HFF-Myc (cell line): ENCODE measurements around the gene ZNF256.
A peak's percentile ranks its signal among the peaks of the same experiment; 100 is the strongest.

ENCODE experiments used
- DNase-seq: peaks from one replicate; pipeline ENCODE4 v3.0.0-alpha.2; 2011; ENCODE audit warnings: low read depth; ENCODE audit errors: extremely low read depth
- H3K4me3 ChIP-seq: replicated peaks from 2 replicates; pipeline ENCODE4 v1.5.1; 2011; ENCODE audit warnings: low read depth, mild to moderate bottlenecking, control low read depth, low read length
- TF ChIP-seq, protein P1 (sequence below): IDR thresholded peaks from 2 replicates; pipeline ENCODE4 v1.5.1; 2012; ENCODE audit warnings: mild to moderate bottlenecking, low read depth, low read length, control low read depth; ENCODE audit errors: missing control alignments

The ZNF256 gene

DNA sequence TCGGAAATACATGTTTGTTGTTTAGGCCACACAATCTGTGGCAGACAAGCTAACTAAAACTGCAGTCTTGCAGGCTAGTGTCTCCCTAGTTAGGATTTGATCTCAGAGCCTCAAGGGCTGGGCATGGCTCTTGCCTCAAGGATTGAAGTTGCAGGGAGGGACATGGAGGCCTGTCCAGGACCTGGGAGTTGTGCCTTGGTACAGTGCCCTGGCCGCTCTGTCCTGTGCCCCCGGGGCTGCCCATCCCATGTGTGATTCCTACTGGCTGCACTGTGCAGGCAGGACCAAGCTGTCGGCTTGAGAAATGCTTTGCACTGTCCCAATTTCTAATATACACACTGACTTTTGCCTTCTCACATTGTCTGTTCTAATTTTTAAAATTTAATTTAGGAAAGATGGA lies 7.5 kb upstream of the ZNF256 start:
- H3K4me3 ChIP-seq = no peak overlapping the region
- TF ChIP-seq, protein P1, sequence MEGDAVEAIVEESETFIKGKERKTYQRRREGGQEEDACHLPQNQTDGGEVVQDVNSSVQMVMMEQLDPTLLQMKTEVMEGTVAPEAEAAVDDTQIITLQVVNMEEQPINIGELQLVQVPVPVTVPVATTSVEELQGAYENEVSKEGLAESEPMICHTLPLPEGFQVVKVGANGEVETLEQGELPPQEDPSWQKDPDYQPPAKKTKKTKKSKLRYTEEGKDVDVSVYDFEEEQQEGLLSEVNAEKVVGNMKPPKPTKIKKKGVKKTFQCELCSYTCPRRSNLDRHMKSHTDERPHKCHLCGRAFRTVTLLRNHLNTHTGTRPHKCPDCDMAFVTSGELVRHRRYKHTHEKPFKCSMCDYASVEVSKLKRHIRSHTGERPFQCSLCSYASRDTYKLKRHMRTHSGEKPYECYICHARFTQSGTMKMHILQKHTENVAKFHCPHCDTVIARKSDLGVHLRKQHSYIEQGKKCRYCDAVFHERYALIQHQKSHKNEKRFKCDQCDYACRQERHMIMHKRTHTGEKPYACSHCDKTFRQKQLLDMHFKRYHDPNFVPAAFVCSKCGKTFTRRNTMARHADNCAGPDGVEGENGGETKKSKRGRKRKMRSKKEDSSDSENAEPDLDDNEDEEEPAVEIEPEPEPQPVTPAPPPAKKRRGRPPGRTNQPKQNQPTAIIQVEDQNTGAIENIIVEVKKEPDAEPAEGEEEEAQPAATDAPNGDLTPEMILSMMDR = no peak
- no peak for DNase-seq

DNA sequence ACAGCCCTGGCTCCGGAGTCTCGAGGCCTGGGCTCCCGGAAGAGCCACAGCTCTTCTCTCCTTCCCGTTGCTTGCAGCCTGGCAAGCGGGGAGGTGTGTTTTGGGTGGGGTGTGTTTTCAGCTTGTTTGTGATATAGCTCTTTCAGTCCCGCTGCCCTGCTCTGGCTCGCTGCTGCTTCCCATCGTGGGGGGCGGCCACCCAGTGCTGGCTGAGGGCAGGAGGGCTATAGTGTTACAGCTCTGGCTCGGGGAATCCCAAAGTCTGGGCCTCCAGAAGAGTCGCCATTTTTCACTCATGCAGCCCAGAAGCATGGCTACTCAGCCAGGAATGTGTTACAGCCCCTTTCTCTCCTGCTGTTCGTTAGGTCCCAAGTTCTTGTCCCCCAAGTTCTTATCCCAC lies 2.2 kb upstream of the ZNF256 start:
- TF ChIP-seq, protein P1 = no peak
- no peak overlapping the region for H3K4me3 ChIP-seq
- DNase-seq = no peak

DNA sequence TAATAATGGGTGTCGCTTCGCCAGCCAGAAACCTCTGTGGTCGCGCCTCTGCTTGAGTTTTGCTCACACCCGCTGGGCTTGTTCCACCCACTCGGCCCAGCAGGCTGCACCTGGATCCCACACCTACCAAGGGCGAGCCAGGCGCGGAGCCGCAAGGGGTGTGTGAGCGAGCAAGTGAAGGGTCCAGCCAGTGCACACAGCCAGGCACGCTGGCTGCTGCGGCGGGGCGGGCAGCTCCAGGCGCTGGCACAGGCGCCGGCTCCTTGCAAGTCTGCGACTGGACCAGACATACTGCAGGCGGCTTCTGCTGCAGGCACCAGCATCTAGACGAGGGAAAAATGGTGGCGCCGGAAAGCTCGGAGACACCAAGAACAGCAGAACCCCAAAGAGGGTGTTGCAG lies 1.8 kb upstream of the ZNF256 start:
- DNase-seq = no peak
- no peak overlapping the region for H3K4me3 ChIP-seq
- TF ChIP-seq, protein P1 = no peak

DNA sequence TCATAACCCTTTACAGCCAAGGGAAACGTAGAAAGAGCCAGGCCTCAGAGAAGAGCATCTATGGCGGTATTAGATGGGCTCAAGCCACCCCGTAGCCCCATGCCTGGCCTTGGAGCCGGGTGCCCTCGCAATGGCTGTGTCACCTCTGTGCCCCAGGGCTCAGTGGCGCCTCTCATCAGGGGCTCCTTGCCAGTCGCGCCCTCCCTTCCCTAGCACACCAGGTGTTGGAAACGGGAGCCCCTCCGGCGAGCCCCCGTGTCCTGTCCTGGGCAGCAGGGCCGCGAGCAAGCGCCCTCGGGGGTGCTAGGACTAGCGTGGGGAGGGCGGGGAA lies 453 bp downstream of the ZNF256 start:
- DNase-seq = no peak
- peak overlapping the region; percentile 87 for H3K4me3 ChIP-seq
- TF ChIP-seq, protein P1 = no peak

DNA sequence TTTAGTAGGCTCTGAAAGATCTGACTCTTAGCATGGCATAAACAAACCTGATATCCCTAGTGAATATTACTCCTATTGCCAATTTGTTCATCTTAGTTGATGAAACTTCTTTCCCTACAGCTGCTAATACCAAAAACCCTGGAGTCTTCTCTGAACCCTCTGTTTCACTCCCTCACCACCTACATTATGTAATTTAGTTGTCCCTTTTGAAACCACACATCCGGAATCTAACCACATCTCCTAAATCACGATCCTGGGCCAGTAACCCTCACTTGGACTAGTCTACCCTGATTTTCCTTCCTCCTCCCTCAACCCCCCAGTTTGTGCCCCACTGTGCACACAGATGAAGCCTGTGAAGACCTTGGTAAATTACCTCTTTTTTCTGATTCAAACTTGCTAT lies 1.2 kb downstream of the ZNF256 start:
- TF ChIP-seq, protein P1 = no peak
- no peak for DNase-seq
- peak overlapping the region; percentile 87 for H3K4me3 ChIP-seq

DNA sequence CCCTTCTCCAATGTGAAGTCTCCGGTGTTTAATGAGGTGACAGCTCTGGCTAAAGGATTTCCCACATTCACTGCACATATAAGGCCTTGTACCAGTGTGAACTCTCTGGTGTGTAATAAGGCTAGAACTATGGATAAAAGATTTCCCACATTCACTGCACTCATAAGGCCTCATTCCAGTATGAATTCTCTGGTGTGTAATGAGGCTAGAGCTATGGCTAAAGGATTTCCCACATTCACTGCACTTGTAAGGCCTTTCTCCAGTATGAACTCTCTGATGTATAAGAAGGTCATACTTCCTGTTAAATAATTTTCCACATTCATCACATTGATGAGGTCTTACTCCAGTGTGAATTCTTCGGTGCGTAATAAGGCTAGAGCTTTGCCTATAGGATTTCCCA lies 5.9 kb downstream of the ZNF256 start:
- no peak overlapping the region for H3K4me3 ChIP-seq
- no peak for DNase-seq
- TF ChIP-seq, protein P1 = no peak

DNA sequence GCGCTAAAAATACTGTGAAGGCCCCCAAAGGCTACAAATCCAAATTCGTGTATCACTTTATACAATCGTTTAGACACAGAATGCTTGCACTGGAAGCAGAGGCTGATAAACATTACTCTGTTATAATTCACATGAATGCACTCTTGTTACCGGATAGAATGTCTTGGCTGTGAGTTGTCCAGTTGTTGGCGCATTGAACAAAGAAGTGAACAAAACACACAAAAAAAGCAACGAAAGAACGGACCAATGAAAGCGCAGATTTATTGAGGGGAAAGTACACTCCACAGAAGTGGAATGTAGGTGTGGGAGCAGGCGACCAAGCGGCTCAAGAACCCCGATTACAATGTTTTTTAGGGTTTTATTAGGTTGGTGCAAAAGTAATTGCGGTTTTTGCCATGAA lies 11.8 kb downstream of the ZNF256 start:
- TF ChIP-seq, protein P1 = no peak
- no peak for DNase-seq

More for the DNA sequence above, 11.8 kb downstream of the ZNF256 start:
- peak overlapping the region; percentile 58 for H3K4me3 ChIP-seq
